Measurements from ENCODE around the gene PIP4P1. TPM values are rescaled to one million over a fixed set of nuclear protein-coding genes. Genes with fewer than 3 reads are reported as not detected.

The PIP4P1 gene
- total and polyA plus RNA-seq, 2 donors from 2014 or later, result 33.3 to 35.7 TPM

GRCh38 chr14:20503898-20504297 is 42.7 kb upstream of the PIP4P1 start:
- no peak overlapping the region for H3K27ac ChIP-seq (ENCODE audit: low read depth in 2 of 2, low read length in 2 of 2)
- H3K9ac ChIP-seq (ENCODE audit: low read length in 3 of 3), result no peak overlapping the region
- FAIRE-seq (no peak), DNase-seq (peak in 3 of 5 donors; percentile 19 to 56 (median 52))
- no peaks in the 10 kb centered on the region for H3K27me3 ChIP-seq (ENCODE audit: control insufficient read depth, insufficient read depth, low read length)
- intact Hi-C loops (cut with DNase I), result no loop called here
- H3K4me3 ChIP-seq (ENCODE audit: low read length in 3 of 3), result no peak overlapping the region
- TF ChIP-seq CTCF (IDR thresholded peaks at IDR 0.05; ENCODE audit: borderline replicate concordance, extremely low read depth, insufficient read depth), result no peak
- H3K36me3 ChIP-seq (ENCODE audit: control insufficient read depth in 2 of 3, insufficient read depth in 3 of 3, low read length in 3 of 3), result no peaks in the 10 kb centered on the region
- no peaks in the 10 kb centered on the region for H3K4me1 ChIP-seq (ENCODE audit: control insufficient read depth in 2 of 3, insufficient read depth in 2 of 3, low read depth in 1 of 3, low read length in 3 of 3)
- no peaks in the 10 kb centered on the region for H3K9me3 ChIP-seq (ENCODE audit: control insufficient read depth in 2 of 3, insufficient read depth in 1 of 3, low read length in 3 of 3)

- DNase-seq (no peak), FAIRE-seq (no peak)
- H3K27me3 ChIP-seq (ENCODE audit: control insufficient read depth, insufficient read depth, low read length), result no peaks in the 10 kb centered on the region
- TF ChIP-seq CTCF (IDR thresholded peaks at IDR 0.05; ENCODE audit: borderline replicate concordance, extremely low read depth, insufficient read depth), result no peak
- H3K4me1 ChIP-seq (ENCODE audit: control insufficient read depth in 2 of 3, insufficient read depth in 2 of 3, low read depth in 1 of 3, low read length in 3 of 3), result no peaks in the 10 kb centered on the region
- intact Hi-C loops (cut with DNase I), result no loop called here
- no peak overlapping the region for H3K4me3 ChIP-seq (ENCODE audit: low read length in 3 of 3)
- no peak overlapping the region for H3K27ac ChIP-seq (ENCODE audit: low read depth in 2 of 2, low read length in 2 of 2)
- H3K36me3 ChIP-seq (ENCODE audit: control insufficient read depth in 2 of 3, insufficient read depth in 3 of 3, low read length in 3 of 3), result no peaks in the 10 kb centered on the region
- no peak overlapping the region for H3K9ac ChIP-seq (ENCODE audit: low read length in 3 of 3)
- H3K9me3 ChIP-seq (ENCODE audit: control insufficient read depth in 2 of 3, insufficient read depth in 1 of 3, low read length in 3 of 3), result no peaks in the 10 kb centered on the region
These were observed 40.1 kb upstream of the PIP4P1 start for GRCh38 chr14:20501346-20501745.

GRCh38 chr14:20499881-20500280 is 38.6 kb upstream of the PIP4P1 start:
- Histone ChIP-seq H3K36me3 (ENCODE audit: control insufficient read depth in 2 of 3, insufficient read depth in 3 of 3, low read length in 3 of 3) (no peaks in the 10 kb centered on the region), H3K9me3 (ENCODE audit: control insufficient read depth in 2 of 3, insufficient read depth in 1 of 3, low read length in 3 of 3) (no peaks in the 10 kb centered on the region), H3K4me3 (ENCODE audit: low read length in 3 of 3) (no peak overlapping the region), H3K27ac (ENCODE audit: low read depth in 2 of 2, low read length in 2 of 2) (no peak overlapping the region), H3K27me3 (ENCODE audit: control insufficient read depth, insufficient read depth, low read length) (no peaks in the 10 kb centered on the region), H3K9ac (ENCODE audit: low read length in 3 of 3) (no peak overlapping the region), H3K4me1 (ENCODE audit: control insufficient read depth in 2 of 3, insufficient read depth in 2 of 3, low read depth in 1 of 3, low read length in 3 of 3) (no peaks in the 10 kb centered on the region)
- no peak for FAIRE-seq
- TF ChIP-seq CTCF (IDR thresholded peaks at IDR 0.05; ENCODE audit: borderline replicate concordance, extremely low read depth, insufficient read depth), result no peak
- intact Hi-C loops (cut with DNase I), result no loop called here
- peak in 2 of 5 donors; percentile 26 to 45 for DNase-seq

GRCh38 chr14:20499108-20499507 is 37.9 kb upstream of the PIP4P1 start:
- Histone ChIP-seq H3K9ac (ENCODE audit: low read length in 3 of 3) (no peak overlapping the region), H3K36me3 (ENCODE audit: control insufficient read depth in 2 of 3, insufficient read depth in 3 of 3, low read length in 3 of 3) (no peaks in the 10 kb centered on the region), H3K27me3 (ENCODE audit: control insufficient read depth, insufficient read depth, low read length) (no peaks in the 10 kb centered on the region), H3K4me1 (ENCODE audit: control insufficient read depth in 2 of 3, insufficient read depth in 2 of 3, low read depth in 1 of 3, low read length in 3 of 3) (no peaks in the 10 kb centered on the region), H3K27ac (ENCODE audit: low read depth in 2 of 2, low read length in 2 of 2) (no peak overlapping the region), H3K4me3 (ENCODE audit: low read length in 3 of 3) (no peak overlapping the region), H3K9me3 (ENCODE audit: control insufficient read depth in 2 of 3, insufficient read depth in 1 of 3, low read length in 3 of 3) (no peaks in the 10 kb centered on the region)
- no peak for TF ChIP-seq CTCF (IDR thresholded peaks at IDR 0.05; ENCODE audit: borderline replicate concordance, extremely low read depth, insufficient read depth)
- FAIRE-seq (no peak), DNase-seq (peak in 1 of 5 donors; percentile 11)
- intact Hi-C loops (cut with DNase I), result no loop called here

Data from kidney (tissue), 14 donors.